IgD-negative memory B cell (primary cell): ENCODE data around the gene ZNF248. TPM values are rescaled to one million over a fixed set of nuclear protein-coding genes. Genes with fewer than 3 reads are reported as not detected.

Experiments
- H3K27ac Mint-ChIP-seq, 3 donors: one replicate each; pipeline ENCODE4 v1.8.0; 2020 to 2022; ENCODE audit warnings: mild to moderate bottlenecking in 3 of 3, mixed read lengths in 3 of 3, moderate library complexity in 1 of 3
- H3K27me3 Mint-ChIP-seq: one replicate; pipeline ENCODE4 v1.8.0; 2021; ENCODE audit warnings: mixed read lengths
- H3K36me3 Mint-ChIP-seq: one replicate; pipeline ENCODE4 v1.8.0; 2020; ENCODE audit warnings: mild to moderate bottlenecking, mixed read lengths
- H3K4me1 Mint-ChIP-seq, 3 donors: one replicate each; pipeline ENCODE4 v1.8.0; 2020 to 2022; ENCODE audit warnings: mixed read lengths in 3 of 3, mild to moderate bottlenecking in 1 of 3
- H3K4me3 Mint-ChIP-seq, 4 donors: one replicate each; pipeline ENCODE4 v1.8.0; 2020 to 2022; ENCODE audit warnings: mild to moderate bottlenecking in 4 of 4, mixed read lengths in 4 of 4, moderate library complexity in 3 of 4
- H3K9me3 Mint-ChIP-seq, 3 donors: one replicate each; pipeline ENCODE4 v1.8.0; 2020 to 2021; ENCODE audit warnings: mixed read lengths in 3 of 3, mild to moderate bottlenecking in 1 of 3
- polyA plus RNA-seq: library from polyadenylated mRNA; unstranded; fragments of 300-500 nt; fragmentation: Illumina TruSeq; gene quantifications from one replicate; pipeline ENCODE4 v1.2.3, GENCODE V29; 2021

ZNF248 gene
- polyA plus RNA-seq, 1 donor from 2014 or later, result 8.8 TPM

GRCh38 chr10:37789590-37789989, 67.8 kb downstream of the ZNF248 start:
- Mint-ChIP-seq H3K27ac (no peak overlapping the region), H3K4me1 (no peaks in the 10 kb centered on the region), H3K4me3 (peak overlapping the region in 1 of 4 donors; percentile 22), H3K36me3 (peaks cover 4% of the 10 kb centered on the region), H3K27me3 (no peaks in the 10 kb centered on the region), H3K9me3 (peaks cover 9 to 26% (median 25%) of the 10 kb centered on the region in 3 donors)

GRCh38 chr10:37784678-37785077, 72.7 kb downstream of the ZNF248 start:
- Mint-ChIP-seq H3K4me3 (no peak overlapping the region), H3K36me3 (peaks cover 4% of the 10 kb centered on the region), H3K27ac (no peak overlapping the region), H3K4me1 (no peaks in the 10 kb centered on the region), H3K9me3 (peaks cover 2 to 14% (median 7%) of the 10 kb centered on the region in 3 donors), H3K27me3 (no peaks in the 10 kb centered on the region)

GRCh38 chr10:37780536-37780935, 76.9 kb downstream of the ZNF248 start:
- H3K36me3 Mint-ChIP-seq, result peaks cover 2% of the 10 kb centered on the region
- H3K27ac Mint-ChIP-seq, result no peak overlapping the region
- no peaks in the 10 kb centered on the region for H3K27me3 Mint-ChIP-seq
- H3K9me3 Mint-ChIP-seq, result peaks cover 2 to 14% (median 7%) of the 10 kb centered on the region in 3 donors
- no peak overlapping the region for H3K4me3 Mint-ChIP-seq
- H3K4me1 Mint-ChIP-seq, result peaks cover 0 to 2% (median 0%) of the 10 kb centered on the region in 3 donors

- Mint-ChIP-seq H3K4me3 (no peak overlapping the region), H3K27ac (no peak overlapping the region), H3K36me3 (no peaks in the 10 kb centered on the region), H3K9me3 (peaks cover 2 to 4% (median 3%) of the 10 kb centered on the region in 3 donors), H3K27me3 (no peaks in the 10 kb centered on the region), H3K4me1 (peaks cover 0 to 2% (median 0%) of the 10 kb centered on the region in 3 donors)
Measured at GRCh38 chr10:37777056-37777455, 80.4 kb downstream of the ZNF248 start.

GRCh38 chr10:37775612-37776011, 81.8 kb downstream of the ZNF248 start:
- Mint-ChIP-seq H3K4me1 (peaks cover 0 to 2% (median 0%) of the 10 kb centered on the region in 3 donors), H3K27me3 (no peaks in the 10 kb centered on the region), H3K36me3 (no peaks in the 10 kb centered on the region), H3K9me3 (peaks cover 2 to 4% (median 3%) of the 10 kb centered on the region in 3 donors), H3K27ac (no peak overlapping the region), H3K4me3 (no peak overlapping the region)

GRCh38 chr10:37774351-37774750, 83.1 kb downstream of the ZNF248 start:
- Mint-ChIP-seq H3K4me1 (peaks cover 0 to 2% (median 0%) of the 10 kb centered on the region in 3 donors), H3K9me3 (peaks cover 2 to 4% (median 3%) of the 10 kb centered on the region in 3 donors), H3K27ac (no peak overlapping the region), H3K36me3 (no peaks in the 10 kb centered on the region), H3K27me3 (no peaks in the 10 kb centered on the region), H3K4me3 (no peak overlapping the region)

GRCh38 chr10:37765216-37765615, 92.2 kb downstream of the ZNF248 start:
- H3K4me1 Mint-ChIP-seq, result no peaks in the 10 kb centered on the region
- H3K27ac Mint-ChIP-seq, result no peak overlapping the region
- no peak overlapping the region for H3K4me3 Mint-ChIP-seq
- H3K36me3 Mint-ChIP-seq, result peaks cover 5% of the 10 kb centered on the region
- peaks cover 17 to 40% (median 28%) of the 10 kb centered on the region in 3 donors for H3K9me3 Mint-ChIP-seq
- no peaks in the 10 kb centered on the region for H3K27me3 Mint-ChIP-seq

- Mint-ChIP-seq H3K27me3 (no peaks in the 10 kb centered on the region), H3K9me3 (peaks cover 20 to 37% (median 22%) of the 10 kb centered on the region in 3 donors), H3K4me1 (no peaks in the 10 kb centered on the region), H3K4me3 (no peak overlapping the region), H3K27ac (no peak overlapping the region), H3K36me3 (no peaks in the 10 kb centered on the region)
Measured at GRCh38 chr10:37763132-37763531, 94.3 kb downstream of the ZNF248 start.

- H3K4me3 Mint-ChIP-seq, result no peak overlapping the region
- H3K9me3 Mint-ChIP-seq, result peaks cover 18 to 34% (median 22%) of the 10 kb centered on the region in 3 donors
- H3K27ac Mint-ChIP-seq, result no peak overlapping the region
- no peaks in the 10 kb centered on the region for H3K36me3 Mint-ChIP-seq
- H3K27me3 Mint-ChIP-seq, result no peaks in the 10 kb centered on the region
- no peaks in the 10 kb centered on the region for H3K4me1 Mint-ChIP-seq
Measured at GRCh38 chr10:37762287-37762686, 95.1 kb downstream of the ZNF248 start.

GRCh38 chr10:37760817-37761216, 96.6 kb downstream of the ZNF248 start:
- H3K27me3 Mint-ChIP-seq, result no peaks in the 10 kb centered on the region
- H3K27ac Mint-ChIP-seq, result no peak overlapping the region
- no peak overlapping the region for H3K4me3 Mint-ChIP-seq
- no peaks in the 10 kb centered on the region for H3K36me3 Mint-ChIP-seq
- H3K4me1 Mint-ChIP-seq, result no peaks in the 10 kb centered on the region
- H3K9me3 Mint-ChIP-seq, result peaks cover 20 to 29% (median 22%) of the 10 kb centered on the region in 3 donors

GRCh38 chr10:37758074-37758473, 99.3 kb downstream of the ZNF248 start:
- H3K9me3 Mint-ChIP-seq, result peaks cover 15 to 23% (median 16%) of the 10 kb centered on the region in 3 donors
- no peaks in the 10 kb centered on the region for H3K27me3 Mint-ChIP-seq
- no peaks in the 10 kb centered on the region for H3K36me3 Mint-ChIP-seq
- H3K27ac Mint-ChIP-seq, result no peak overlapping the region
- no peaks in the 10 kb centered on the region for H3K4me1 Mint-ChIP-seq
- H3K4me3 Mint-ChIP-seq, result no peak overlapping the region

- no peaks in the 10 kb centered on the region for H3K27me3 Mint-ChIP-seq
- H3K4me3 Mint-ChIP-seq, result no peak overlapping the region
- peak overlapping the region in 1 of 3 donors; percentile 36 for H3K27ac Mint-ChIP-seq
- no peaks in the 10 kb centered on the region for H3K36me3 Mint-ChIP-seq
- no peaks in the 10 kb centered on the region for H3K4me1 Mint-ChIP-seq
- H3K9me3 Mint-ChIP-seq, result peaks cover 4 to 9% (median 4%) of the 10 kb centered on the region in 3 donors
Measured at GRCh38 chr10:37754538-37755323, 102.7 kb downstream of the ZNF248 start.

- Mint-ChIP-seq H3K9me3 (peaks cover 0 to 8% (median 5%) of the 10 kb centered on the region in 3 donors), H3K4me3 (no peak overlapping the region), H3K27me3 (no peaks in the 10 kb centered on the region)
Measured at GRCh38 chr10:37752334-37752875, 105.0 kb downstream of the ZNF248 start.

GRCh38 chr10:37748170-37748569, 109.2 kb downstream of the ZNF248 start:
- Mint-ChIP-seq H3K36me3 (no peaks in the 10 kb centered on the region), H3K9me3 (peaks cover 0 to 6% (median 2%) of the 10 kb centered on the region in 3 donors), H3K27ac (peak overlapping the region in 1 of 3 donors; percentile 47), H3K4me3 (no peak overlapping the region), H3K4me1 (no peaks in the 10 kb centered on the region), H3K27me3 (no peaks in the 10 kb centered on the region)

More at GRCh38 chr10:37752334-37752875, 105.0 kb downstream of the ZNF248 start:
- no peaks in the 10 kb centered on the region for H3K36me3 Mint-ChIP-seq
- no peaks in the 10 kb centered on the region for H3K4me1 Mint-ChIP-seq
- H3K27ac Mint-ChIP-seq, result no peak overlapping the region

- Mint-ChIP-seq H3K4me1 (no peaks in the 10 kb centered on the region), H3K4me3 (no peak overlapping the region), H3K9me3 (peaks cover 0 to 6% (median 2%) of the 10 kb centered on the region in 3 donors), H3K27me3 (no peaks in the 10 kb centered on the region), H3K36me3 (no peaks in the 10 kb centered on the region), H3K27ac (no peak overlapping the region)
Measured at GRCh38 chr10:37747081-37747480, 110.3 kb downstream of the ZNF248 start.
